Measurements from ENCODE around the gene DPP6. TPM values are rescaled to one million over a fixed set of nuclear protein-coding genes. Genes with fewer than 3 reads are reported as not detected.
"Not testable (repeated sequence)": the region's sequence is repeated elsewhere in the genome, so short reads cannot be mapped to it uniquely, and the experiment has no call there.

The DPP6 gene
- total RNA-seq, 4 donors from 2014 or later: 0.38 TPM; not detected in 2

GRCh38 chr7:154666768-154667167 lies 614.6 kb downstream of the DPP6 start:
- no peaks in the 10 kb centered on the region for H3K27me3 ChIP-seq
- TF ChIP-seq POLR2A (IDR thresholded peaks at IDR 0.05): no peak
- TF ChIP-seq, protein P1, sequence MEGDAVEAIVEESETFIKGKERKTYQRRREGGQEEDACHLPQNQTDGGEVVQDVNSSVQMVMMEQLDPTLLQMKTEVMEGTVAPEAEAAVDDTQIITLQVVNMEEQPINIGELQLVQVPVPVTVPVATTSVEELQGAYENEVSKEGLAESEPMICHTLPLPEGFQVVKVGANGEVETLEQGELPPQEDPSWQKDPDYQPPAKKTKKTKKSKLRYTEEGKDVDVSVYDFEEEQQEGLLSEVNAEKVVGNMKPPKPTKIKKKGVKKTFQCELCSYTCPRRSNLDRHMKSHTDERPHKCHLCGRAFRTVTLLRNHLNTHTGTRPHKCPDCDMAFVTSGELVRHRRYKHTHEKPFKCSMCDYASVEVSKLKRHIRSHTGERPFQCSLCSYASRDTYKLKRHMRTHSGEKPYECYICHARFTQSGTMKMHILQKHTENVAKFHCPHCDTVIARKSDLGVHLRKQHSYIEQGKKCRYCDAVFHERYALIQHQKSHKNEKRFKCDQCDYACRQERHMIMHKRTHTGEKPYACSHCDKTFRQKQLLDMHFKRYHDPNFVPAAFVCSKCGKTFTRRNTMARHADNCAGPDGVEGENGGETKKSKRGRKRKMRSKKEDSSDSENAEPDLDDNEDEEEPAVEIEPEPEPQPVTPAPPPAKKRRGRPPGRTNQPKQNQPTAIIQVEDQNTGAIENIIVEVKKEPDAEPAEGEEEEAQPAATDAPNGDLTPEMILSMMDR (IDR thresholded peaks at IDR 0.05): no peak
- no peak overlapping the region for H3K27ac ChIP-seq
- no peak for DNase-seq
- no peaks in the 10 kb centered on the region for H3K4me1 ChIP-seq
- H3K9me3 ChIP-seq: peaks cover 0 to 22% (median 0%) of the 10 kb centered on the region in 3 donors
- WGBS, 2 donors: 89 to 93% methylated on average over 1 of the region's 1 CpG
- H3K36me3 ChIP-seq: no peaks in the 10 kb centered on the region
- intact Hi-C loops (cut with DNase I): no loop called here
- H3K4me3 ChIP-seq: no peak overlapping the region

DNA sequence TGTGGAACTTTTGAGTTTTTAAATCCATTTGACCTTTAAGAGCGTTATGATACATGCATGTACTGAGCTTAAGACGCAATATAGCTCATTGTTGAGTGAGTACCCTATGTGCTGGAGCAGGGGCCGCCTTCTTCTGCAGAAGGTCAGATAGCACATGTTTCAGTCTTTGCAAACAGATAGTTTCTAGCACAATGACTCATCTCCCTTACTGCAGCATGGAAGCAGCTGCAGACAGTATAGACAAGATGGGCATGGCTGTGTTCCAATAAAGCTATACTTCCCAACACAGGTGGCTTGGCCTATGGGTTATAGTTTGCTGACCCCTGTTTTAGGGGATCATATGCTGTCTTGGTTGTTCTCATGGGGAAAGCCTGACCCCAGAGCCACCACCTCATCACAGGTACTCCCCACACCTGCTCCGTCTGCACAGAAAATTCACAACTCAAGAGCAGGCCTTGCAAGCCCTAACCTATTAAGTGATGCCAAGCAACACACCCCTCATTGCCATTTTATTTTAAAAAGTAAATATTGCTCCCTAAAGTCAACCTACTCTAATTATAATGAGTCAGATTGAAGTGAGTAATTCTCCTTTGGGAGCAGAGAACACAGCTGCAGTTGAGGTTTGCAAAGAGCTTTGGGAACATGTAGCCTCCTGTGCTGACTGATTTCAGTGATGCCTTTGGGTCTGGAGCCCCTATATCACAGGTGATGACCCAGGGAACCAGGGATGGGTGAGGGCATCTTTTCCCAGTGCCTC lies 620.6 kb downstream of the DPP6 start:
- intact Hi-C loops (cut with DNase I): no loop called here
- 59 to 64% methylated on average over 4 of the region's 4 CpGs for WGBS, 2 donors
- Histone ChIP-seq H3K4me1 (no peaks in the 10 kb centered on the region), H3K27me3 (no peaks in the 10 kb centered on the region), H3K4me3 (no peak overlapping the region), H3K9me3 (peaks cover 0 to 12% (median 0%) of the 10 kb centered on the region in 3 donors), H3K27ac (no peak overlapping the region), H3K36me3 (no peaks in the 10 kb centered on the region)
- DNase-seq: no peak
- TF ChIP-seq, protein P1 (IDR thresholded peaks at IDR 0.05): no peak
- TF ChIP-seq POLR2A (IDR thresholded peaks at IDR 0.05): no peak

DNA sequence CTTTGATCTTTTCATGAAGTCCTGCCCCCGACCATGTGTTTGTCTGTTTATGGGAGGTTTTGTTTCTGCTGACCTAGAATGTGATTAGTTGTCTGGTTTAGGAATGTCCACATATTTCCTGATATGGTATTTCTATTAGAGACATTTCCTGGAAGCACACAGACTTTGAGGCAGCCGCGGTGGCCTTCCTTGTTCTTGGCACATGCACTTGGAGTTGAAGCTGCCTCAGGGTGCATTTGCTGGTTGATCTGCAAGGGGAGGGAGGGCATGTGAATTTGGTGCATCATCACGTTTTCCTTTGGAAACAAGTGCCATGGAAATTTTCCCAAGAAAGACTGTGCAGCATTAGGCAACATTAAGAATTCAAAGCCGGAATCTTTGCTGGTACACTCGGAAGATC lies 622.0 kb downstream of the DPP6 start:
- H3K27ac ChIP-seq: no peak overlapping the region
- no peak overlapping the region for H3K4me3 ChIP-seq
- TF ChIP-seq POLR2A (IDR thresholded peaks at IDR 0.05): no peak
- TF ChIP-seq, protein P1 (IDR thresholded peaks at IDR 0.05): no peak
- DNase-seq: no peak
- H3K27me3 ChIP-seq: no peaks in the 10 kb centered on the region
- peaks cover 0 to 12% (median 0%) of the 10 kb centered on the region in 3 donors for H3K9me3 ChIP-seq
- H3K36me3 ChIP-seq: no peaks in the 10 kb centered on the region
- WGBS, 2 donors: 76 to 82% methylated on average over 6 of the region's 6 CpGs
- intact Hi-C loops (cut with DNase I): no loop called here
- H3K4me1 ChIP-seq: no peaks in the 10 kb centered on the region

GRCh38 chr7:154675560-154675959 lies 623.4 kb downstream of the DPP6 start:
- intact Hi-C loops (cut with DNase I): no loop called here
- 83 to 87% methylated on average over 10 of the region's 10 CpGs for WGBS, 2 donors
- DNase-seq: no peak
- Histone ChIP-seq H3K27me3 (no peaks in the 10 kb centered on the region), H3K9me3 (peaks cover 0 to 12% (median 0%) of the 10 kb centered on the region in 3 donors), H3K36me3 (no peaks in the 10 kb centered on the region), H3K4me1 (no peaks in the 10 kb centered on the region), H3K27ac (no peak overlapping the region), H3K4me3 (no peak overlapping the region)
- no peak for TF ChIP-seq POLR2A (IDR thresholded peaks at IDR 0.05)

DNA sequence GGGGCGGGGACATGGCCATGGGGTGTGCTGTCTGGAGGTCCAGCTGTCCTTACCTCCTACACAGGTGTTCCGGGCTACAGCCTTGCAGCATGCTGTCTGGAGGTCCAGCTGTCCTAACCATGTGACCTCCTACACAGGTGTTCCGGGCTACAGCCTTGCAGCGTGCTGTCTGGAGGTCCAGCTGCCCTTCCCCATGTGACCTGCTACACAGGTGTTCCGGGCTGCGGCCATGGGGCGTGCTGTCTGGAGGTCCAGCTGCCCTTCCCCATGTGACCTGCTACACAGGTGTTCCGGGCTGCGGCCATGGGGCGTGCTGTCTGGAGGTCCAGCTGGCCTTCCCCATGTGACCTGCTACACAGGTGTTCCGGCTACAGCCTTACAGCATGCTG lies 623.8 kb downstream of the DPP6 start:
- 60 to 80% methylated on average over 2 of the region's 11 CpGs for WGBS, 2 donors
- H3K27me3 ChIP-seq; intact Hi-C loops (cut with DNase I); DNase-seq; H3K4me1 ChIP-seq; H3K4me3 ChIP-seq; H3K27ac ChIP-seq; H3K36me3 ChIP-seq: not testable (repeated sequence)
- H3K9me3 ChIP-seq: peaks cover 0 to 12% (median 0%) of the 10 kb centered on the region in 3 donors

- Histone ChIP-seq H3K4me3 (no peak overlapping the region), H3K27me3 (no peaks in the 10 kb centered on the region)
These were observed 624.4 kb downstream of the DPP6 start for GRCh38 chr7:154676422-154677073.

More at GRCh38 chr7:154676422-154677073, 624.4 kb downstream of the DPP6 start:
- Histone ChIP-seq H3K36me3 (no peaks in the 10 kb centered on the region), H3K4me1 (no peaks in the 10 kb centered on the region), H3K27ac (no peak overlapping the region), H3K9me3 (peaks cover 0 to 12% (median 0%) of the 10 kb centered on the region in 3 donors)
- 50 to 53% methylated on average over 6 to 9 of the region's 10 CpGs for WGBS, 2 donors
- TF ChIP-seq, protein P1 (IDR thresholded peaks at IDR 0.05): no peak
- TF ChIP-seq POLR2A (IDR thresholded peaks at IDR 0.05): no peak
- no peak for DNase-seq
- intact Hi-C loops (cut with DNase I): no loop called here
